Measurements from ENCODE around the gene NCKAP1. TPM values are rescaled to one million over a fixed set of nuclear protein-coding genes. Genes with fewer than 3 reads are reported as not detected.

The NCKAP1 gene
- total RNA-seq, 1 experiment from 2014 or later = 112 TPM

- WGBS (ENCODE audit: extremely low coverage, insufficient read length, low lambda C conversion rate) = no CpG with 5 or more reads among the region's 1 CpG
Measured at GRCh38 chr2:182980652-182981051, 57.6 kb downstream of the NCKAP1 start.

More at GRCh38 chr2:182980652-182981051, 57.6 kb downstream of the NCKAP1 start:
- Histone ChIP-seq H3K27ac (ENCODE audit: insufficient read length, low read depth, low read length) (no peak overlapping the region), H2AFZ (ENCODE audit: low read length) (no peak overlapping the region), H2AK5ac (ENCODE audit: insufficient read length, low read length) (no peak overlapping the region), H2BK5ac (ENCODE audit: insufficient read length, low read length) (no peak overlapping the region), H2BK120ac (ENCODE audit: low read depth, low read length, poor library complexity, severe bottlenecking) (no peak overlapping the region), H4K91ac (ENCODE audit: insufficient read length, low read depth, low read length) (no peak overlapping the region), H3K23me2 (ENCODE audit: insufficient read length, low read depth, low read length, poor library complexity, severe bottlenecking) (no peaks in the 10 kb centered on the region), H3K4me1 (ENCODE audit: insufficient read depth, low read length) (no peaks in the 10 kb centered on the region), H3K14ac (ENCODE audit: insufficient read depth, low read length) (no peak overlapping the region), H3K9me3 (ENCODE audit: control insufficient read depth, low read depth, low read length) (no peaks in the 10 kb centered on the region), H3K18ac (ENCODE audit: insufficient read length, low read depth, low read length) (no peak overlapping the region), H4K5ac (ENCODE audit: insufficient read length, low read depth, low read length) (no peak overlapping the region), H4K20me1 (ENCODE audit: control insufficient read depth, insufficient read depth, insufficient read length) (no peaks in the 10 kb centered on the region), H3K79me1 (ENCODE audit: insufficient read depth, low read depth, low read length, poor library complexity, severe bottlenecking) (no peaks in the 10 kb centered on the region), H3K4ac (ENCODE audit: low read depth, low read length) (no peak overlapping the region), H4K8ac (replicated peaks; ENCODE audit: insufficient read length, low read depth, low read length) (no peak overlapping the region), H3K56ac (ENCODE audit: insufficient read length, low read depth, low read length) (no peak overlapping the region), H3K4me2 (ENCODE audit: insufficient read depth, insufficient read length, low read length) (no peak overlapping the region), H2BK12ac (ENCODE audit: insufficient read length, low read depth, low read length) (no peak overlapping the region), H3K79me2 (ENCODE audit: insufficient read depth, low read length) (no peaks in the 10 kb centered on the region), H3K23ac (ENCODE audit: insufficient read length, low read depth, low read length) (no peak overlapping the region), H2BK15ac (ENCODE audit: low read depth, low read length) (no peak overlapping the region), H3K27me3 (ENCODE audit: insufficient read depth, low read length) (no peaks in the 10 kb centered on the region), H3K9ac (ENCODE audit: extremely low read depth, insufficient read length, low read length) (no peak overlapping the region), H2BK20ac (ENCODE audit: low read depth, low read length, poor library complexity, severe bottlenecking) (no peak overlapping the region), H3T11ph (ENCODE audit: low read length) (no peak overlapping the region)
- DNase-seq = no peak
- Mint-ChIP-seq H3K27me3 (ENCODE audit: low read depth) (no peaks in the 10 kb centered on the region), H3K4me1 (no peaks in the 10 kb centered on the region), H3K36me3 (ENCODE audit: insufficient read depth in 1 of 3, low read depth in 3 of 3) (peaks cover 11 to 53% (median 49%) of the 10 kb centered on the region in 3 experiments; a peak in 6 of 7 replicates), H3K27ac (peak overlapping the region in 1 of 3 experiments; percentile 29; a peak in 2 of 7 replicates), H3K4me3 (no peak overlapping the region), H3K9me3 (no peaks in the 10 kb centered on the region)
- no peak for TF ChIP-seq CTCF (conservative IDR thresholded peaks at IDR 0.05)

All from H9 (cell line).